NCI-H2196 treated with DMSO at 0.1 percent for 48 hours (cell line): Measurements from ENCODE around the gene GRN.
"Not testable (repeated sequence)": the region's sequence is repeated elsewhere in the genome, so short reads cannot be mapped to it uniquely, and the experiment has no call there.

Experiments used
- DNase-seq: peaks from one replicate; lab custom pipeline; 2025; ENCODE audit not compliant: unreplicated experiment; lab: John Stamatoyannopoulos, UW

GRN gene

DNA sequence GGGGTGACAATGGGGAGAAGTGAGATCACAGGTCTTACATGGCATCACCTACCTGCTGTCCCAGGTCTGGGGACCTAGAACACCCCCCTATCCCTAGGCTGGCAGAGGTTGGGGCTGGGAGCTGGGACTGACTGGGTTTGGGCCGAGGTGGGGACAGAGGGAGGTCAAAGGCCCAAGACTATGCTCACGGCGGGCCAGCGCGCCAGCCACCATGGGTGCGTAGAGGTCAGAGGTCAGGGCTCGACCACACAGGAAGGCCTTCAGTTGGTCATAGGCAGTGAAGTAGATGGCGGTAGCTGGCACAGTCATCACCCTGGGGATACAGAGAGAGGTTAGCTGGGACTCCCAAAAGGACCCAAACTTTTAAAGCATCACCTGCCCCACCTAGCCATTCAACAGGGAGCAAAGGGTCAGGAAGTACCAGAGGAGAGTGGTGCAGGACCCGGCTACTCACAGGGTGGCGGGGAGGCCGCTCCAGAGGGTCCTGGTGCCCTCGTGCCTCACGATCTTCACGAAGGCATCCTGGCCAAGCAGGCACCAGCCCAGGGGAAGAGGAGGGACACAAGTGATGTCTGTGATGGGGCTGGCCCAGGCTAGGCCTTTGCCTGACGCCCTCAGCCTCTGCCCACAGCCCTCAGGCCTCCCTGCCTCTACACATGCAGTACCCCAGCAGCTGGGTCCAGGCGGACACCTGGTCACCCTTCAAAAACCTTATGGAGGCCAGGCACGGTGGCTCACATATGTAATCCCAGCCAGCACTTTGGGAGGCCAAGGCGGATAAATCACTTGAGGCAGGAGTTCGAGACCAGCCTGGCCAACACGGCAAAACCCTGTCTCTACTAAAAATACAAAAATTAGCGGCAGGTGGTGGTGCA is 23.6 kb upstream of the GRN start:
- DNase-seq, result no peak

DNA sequence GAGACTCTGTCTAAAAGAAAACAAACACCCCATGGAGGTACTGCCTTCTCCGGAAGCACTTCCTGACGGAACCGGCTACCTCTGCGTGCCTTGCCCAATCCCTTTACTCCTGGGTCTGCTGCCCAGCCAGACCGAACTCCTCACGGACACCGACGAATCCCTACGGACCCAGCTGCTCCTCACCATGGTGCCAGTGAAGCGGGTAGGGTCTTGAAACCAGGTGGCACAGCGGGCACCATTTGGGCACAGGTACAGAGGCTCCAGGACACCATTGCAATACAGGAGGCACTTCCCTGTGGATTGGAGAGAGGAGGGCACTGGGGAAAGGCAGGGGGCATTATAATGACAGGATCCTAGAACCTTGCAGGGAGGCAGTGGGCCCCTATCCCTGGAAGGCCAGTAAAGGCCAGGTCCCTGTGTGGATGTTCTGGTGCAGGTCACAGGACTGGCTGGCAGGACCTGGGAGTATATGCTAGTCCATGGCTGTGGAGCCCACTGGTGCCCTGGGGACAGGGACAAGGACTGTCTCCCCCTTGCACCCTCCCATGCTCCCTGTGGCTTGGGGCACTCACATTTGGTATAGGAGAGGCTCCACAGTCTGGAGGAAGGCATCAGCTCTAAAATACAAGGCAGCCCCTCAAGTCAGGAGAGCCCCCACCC is 22.7 kb upstream of the GRN start:
- no peak for DNase-seq

DNA sequence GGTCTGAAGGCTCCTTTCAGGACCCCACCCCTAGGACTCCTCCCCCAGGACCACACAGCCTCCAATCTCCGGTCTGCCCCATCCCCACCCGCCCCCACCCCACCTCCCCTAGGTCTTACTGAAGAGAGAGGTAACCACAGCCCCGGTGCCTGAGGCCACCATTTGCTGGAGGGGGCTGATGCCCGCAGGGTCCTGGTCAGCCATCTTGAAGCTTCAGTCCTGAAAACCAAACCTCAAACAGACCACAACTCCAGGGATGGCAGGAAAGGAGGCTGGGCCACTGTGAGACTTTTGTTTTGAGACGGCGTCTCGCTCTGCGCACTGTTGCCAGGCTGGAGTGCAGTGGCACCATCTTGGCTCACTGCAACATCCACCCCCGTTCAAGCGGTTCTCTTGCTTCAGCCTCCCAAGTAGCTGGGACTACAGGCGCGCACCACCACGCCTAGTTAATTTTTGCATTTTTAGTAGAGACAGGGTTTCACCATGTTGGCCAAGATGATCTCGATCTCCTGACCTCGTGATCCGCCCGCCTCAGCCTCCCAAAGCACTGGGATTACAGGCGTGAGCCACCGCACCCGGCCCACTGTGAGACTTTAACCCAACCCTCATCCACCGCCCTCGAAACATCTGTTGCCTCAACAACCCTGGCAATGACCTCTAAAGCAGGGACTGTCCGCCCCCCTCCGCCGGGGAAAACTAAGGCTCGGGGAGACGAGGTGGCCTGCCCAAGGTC is 21.6 kb upstream of the GRN start:
- DNase-seq, result no peak

DNA sequence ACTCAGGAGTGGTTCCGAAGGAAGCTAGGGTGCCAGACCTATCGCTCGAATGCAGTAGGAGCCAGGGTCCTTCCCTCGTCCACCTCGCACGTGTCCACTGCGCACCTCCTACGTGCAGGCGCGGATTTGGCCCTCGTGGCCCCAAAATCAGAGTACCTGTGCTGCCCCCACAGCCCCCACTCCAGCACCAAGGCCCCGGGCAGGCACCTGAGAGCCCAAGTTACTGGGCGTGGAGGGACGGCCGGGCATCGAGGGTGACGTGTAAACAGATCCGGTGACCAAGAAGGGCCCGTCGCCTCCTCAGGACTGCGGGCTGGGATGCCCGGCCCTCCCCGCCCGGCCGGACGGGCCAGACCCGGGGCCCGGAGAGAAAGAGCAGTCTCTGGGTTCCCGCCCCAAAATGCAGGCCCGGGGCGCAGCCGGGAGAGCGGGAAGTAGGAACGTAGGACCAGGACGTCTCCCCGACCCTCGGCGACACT is 21.0 kb upstream of the GRN start:
- DNase-seq, result no peak

DNA sequence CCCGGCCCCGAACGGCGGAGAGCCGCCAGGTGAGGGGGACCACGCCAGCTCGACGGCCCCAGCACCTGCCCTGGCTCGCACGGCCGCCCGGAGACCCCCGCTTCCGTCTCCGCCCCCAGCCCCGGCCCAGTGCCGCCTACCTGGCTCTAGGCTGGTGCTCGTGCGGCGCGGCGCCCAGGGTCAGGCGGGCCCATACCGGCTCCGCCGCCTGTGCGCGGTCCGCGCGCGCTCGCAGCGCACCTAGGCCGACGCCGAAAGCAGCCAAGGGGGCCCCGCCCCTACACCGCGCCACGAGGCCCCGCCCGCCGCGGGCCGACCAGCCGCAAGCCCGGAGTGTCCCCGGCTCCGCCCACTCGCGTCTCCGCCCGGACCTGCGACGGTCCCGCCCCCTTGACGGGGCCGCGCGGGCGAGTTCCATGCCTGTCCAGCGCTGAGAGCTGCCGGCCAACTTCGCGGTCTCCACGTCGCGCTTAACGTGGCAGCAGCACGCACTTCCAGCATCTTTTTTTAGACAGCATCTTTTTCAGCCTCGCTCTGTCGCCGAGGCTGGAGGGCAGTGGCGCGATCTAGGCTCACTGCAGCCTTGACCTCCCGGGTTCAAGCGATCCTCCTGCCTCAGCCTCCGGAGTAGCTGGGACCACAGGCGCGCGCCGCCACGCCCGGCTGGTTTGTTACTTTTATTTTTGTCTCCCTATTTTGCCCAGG is 20.4 kb upstream of the GRN start, which contains the start of gene SLC25A39:
Gene SLC25A39 (minus strand): TSS at position 253 of the 705 bp plus-strand sequence. CDS start 1,261 bp downstream, outside the sequence.
- peak; percentile 85 for DNase-seq

DNA sequence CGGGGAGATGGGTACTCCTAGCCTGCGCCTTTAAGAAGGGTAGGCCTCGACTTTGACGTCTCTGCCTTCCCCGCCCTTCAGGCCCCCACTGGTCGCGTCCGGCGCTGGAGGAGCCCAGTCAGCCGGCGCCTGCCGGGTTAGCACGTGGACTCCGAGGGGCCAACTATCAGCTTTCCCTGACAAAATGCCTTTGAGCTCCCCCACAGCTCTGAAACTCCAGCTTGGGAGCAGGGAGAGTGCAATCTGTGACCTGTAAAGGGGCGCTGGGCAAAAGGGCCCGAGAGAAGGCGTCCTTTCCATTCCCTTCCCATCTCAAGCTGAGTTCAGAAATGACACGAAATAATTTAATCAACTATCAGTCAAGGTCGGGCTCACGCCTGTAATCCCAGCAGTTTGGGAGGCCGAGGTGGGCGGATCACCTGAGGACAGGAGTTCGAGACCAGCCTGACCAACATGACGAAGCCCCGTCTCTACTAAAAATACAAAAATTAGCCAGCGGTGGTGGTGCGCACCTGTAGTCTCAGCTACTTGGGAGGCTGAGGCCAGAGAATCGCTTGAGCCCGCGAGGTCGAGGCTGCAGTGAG is 18.1 kb upstream of the GRN start:
- DNase-seq, result peak; percentile 96

GRCh38 chr17:44327715-44328449 is 17.2 kb upstream of the GRN start:
- DNase-seq, result no peak

- DNase-seq, result not testable (repeated sequence)
These were observed 15.6 kb upstream of the GRN start for GRCh38 chr17:44329516-44329915.

GRCh38 chr17:44330263-44330662 is 14.8 kb upstream of the GRN start:
- DNase-seq, result not testable (repeated sequence)

DNA sequence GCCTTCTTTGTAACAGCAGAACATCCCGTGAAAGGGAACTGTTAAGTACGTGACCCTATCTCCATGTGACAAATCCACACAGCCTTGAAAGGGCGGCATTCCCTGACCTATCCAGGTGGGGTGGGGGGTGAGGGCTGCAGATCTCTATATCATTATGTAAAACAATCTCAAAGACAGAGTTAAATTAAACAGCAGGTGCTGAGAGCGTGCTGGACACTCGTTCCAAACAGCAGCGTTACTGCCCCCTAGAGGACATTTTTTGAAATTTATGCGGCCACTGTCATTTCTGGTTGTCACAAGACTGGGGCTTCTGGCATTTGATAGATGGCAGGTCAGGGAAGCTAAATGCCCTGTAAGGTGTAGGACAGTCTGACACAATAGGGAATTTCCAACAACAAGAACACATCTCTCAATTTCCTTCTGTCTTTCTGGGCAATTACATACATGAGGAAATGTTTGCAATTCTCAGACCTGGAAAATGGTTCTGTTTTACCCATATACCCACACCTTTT is 13.8 kb upstream of the GRN start:
- peak; percentile 59 for DNase-seq

GRCh38 chr17:44333371-44333770 is 11.7 kb upstream of the GRN start:
- no peak for DNase-seq

- DNase-seq, result no peak
These were observed 10.8 kb upstream of the GRN start for GRCh38 chr17:44334315-44334714.

- peak; percentile 6 for DNase-seq
These were observed 10.4 kb upstream of the GRN start for GRCh38 chr17:44334727-44335126.

- no peak for DNase-seq
These were observed 9.5 kb upstream of the GRN start for GRCh38 chr17:44335564-44335963.

DNA sequence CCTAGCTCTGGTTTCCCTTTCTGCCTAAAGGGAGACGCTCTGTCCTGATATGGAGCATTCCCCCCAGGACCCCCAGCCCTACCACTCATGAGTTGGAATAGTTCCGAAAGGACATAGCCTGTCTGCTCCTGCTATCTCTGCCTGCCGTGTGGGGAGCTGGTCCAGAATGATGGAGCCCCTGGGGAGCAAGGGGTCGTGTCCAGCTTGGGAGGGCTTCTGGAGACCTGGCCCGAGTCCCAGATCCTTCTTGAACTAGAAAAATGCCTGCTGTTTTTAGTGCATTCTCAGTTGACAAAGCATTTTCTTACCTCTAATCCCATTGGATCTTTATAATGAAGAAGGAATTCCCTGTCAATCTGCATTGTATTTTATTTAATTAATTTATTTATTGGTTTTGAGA is 9.1 kb upstream of the GRN start:
- DNase-seq, result no peak

DNA sequence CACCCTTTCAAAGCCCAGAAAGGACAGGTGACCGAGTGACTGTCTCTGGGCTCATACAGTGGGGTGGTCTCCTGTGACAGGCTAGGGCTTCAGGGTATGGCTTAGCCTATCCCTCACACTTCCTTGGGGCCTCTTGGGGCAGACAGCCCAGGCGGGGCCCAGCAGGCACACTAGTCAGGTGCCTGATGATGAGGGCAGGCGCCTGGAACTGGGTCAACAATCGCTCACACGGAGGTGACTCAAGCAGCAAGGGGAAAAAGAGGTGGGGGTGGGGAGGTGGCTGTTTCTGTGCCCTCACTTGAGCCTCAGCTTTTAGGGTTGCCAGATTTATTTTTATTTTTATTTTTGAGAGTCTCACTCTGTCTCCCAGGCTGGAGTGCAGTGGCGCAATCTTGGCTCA is 6.4 kb upstream of the GRN start:
- no peak for DNase-seq

DNA sequence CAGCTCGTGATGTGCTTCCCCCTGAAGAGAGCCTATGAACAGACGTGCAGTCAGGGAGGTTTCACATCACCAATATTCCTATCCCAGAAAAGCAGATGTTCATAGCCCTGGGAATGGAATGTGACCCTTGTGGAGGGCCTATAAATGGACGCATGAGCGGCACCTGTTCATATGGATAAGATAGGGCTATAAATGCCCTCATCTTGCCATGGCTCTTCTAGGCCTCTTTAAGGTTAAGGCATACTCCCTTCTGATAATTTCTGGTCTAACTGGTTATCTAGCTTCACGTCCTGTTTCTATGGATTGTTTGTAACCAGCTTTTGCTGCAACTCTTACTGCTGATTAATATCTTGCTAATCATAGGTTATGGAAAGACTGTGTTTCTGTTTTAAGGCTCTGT is 4.5 kb upstream of the GRN start:
- not testable (repeated sequence) for DNase-seq

- DNase-seq, result no peak
These were observed 1.4 kb upstream of the GRN start for GRCh38 chr17:44343510-44344209.

- DNase-seq, result no peak
These were observed 438 bp downstream of the GRN start for GRCh38 chr17:44345454-44346026.
